Keratinocyte (primary cell): ENCODE results near the gene LYSMD2.

Source experiments
- EZH2 ChIP-seq: IDR thresholded peaks from one replicate; pipeline ENCODE4 v1.6.1; 2012; ENCODE audit warnings: inconsistent platforms, mild to moderate bottlenecking, low read length, moderate library complexity
- TF ChIP-seq, protein P1 (sequence below), 3 experiments: IDR thresholded peaks in 1 of 3; conservative IDR thresholded peaks in 1 of 3; optimal IDR thresholded peaks in 1 of 3; 2 replicates in 2 of 3; 3 replicates in 1 of 3; pipeline versions ENCODE3 to v1.5.1; 2011; ENCODE audit warnings: low read length in 3 of 3, mild to moderate bottlenecking in 3 of 3, moderate library complexity in 2 of 3, control low read depth in 1 of 3, inconsistent platforms in 1 of 3; ENCODE audit not compliant: insufficient read depth in 2 of 3; ENCODE audit errors: extremely low read depth in 1 of 3

DNA sequence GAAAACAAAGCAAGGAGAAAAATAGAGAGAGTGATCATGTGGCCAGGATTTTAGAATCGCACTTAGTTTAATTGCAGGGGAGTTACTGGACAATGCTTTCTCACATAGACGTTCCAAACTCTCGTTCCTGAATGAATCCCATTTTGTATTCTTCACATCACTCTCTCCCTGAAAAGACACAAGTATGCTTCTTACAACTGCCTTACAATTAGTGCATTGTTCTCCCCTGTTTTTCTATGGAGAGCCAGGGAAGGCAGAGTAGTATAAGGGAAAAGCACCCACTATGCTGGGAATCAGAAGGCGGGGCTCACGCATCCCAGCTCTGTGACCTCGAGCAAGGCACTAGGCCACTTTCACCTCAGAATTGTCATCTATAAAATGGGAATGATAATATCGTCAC lies 28.3 kb upstream of the LYSMD2 start:
- TF ChIP-seq EZH2, result no peak
- TF ChIP-seq, protein P1, sequence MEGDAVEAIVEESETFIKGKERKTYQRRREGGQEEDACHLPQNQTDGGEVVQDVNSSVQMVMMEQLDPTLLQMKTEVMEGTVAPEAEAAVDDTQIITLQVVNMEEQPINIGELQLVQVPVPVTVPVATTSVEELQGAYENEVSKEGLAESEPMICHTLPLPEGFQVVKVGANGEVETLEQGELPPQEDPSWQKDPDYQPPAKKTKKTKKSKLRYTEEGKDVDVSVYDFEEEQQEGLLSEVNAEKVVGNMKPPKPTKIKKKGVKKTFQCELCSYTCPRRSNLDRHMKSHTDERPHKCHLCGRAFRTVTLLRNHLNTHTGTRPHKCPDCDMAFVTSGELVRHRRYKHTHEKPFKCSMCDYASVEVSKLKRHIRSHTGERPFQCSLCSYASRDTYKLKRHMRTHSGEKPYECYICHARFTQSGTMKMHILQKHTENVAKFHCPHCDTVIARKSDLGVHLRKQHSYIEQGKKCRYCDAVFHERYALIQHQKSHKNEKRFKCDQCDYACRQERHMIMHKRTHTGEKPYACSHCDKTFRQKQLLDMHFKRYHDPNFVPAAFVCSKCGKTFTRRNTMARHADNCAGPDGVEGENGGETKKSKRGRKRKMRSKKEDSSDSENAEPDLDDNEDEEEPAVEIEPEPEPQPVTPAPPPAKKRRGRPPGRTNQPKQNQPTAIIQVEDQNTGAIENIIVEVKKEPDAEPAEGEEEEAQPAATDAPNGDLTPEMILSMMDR (optimal IDR thresholded peaks at IDR 0.05 in 1 of 3, IDR thresholded peaks at IDR 0.05 in 1 of 3, conservative IDR thresholded peaks at IDR 0.05 in 1 of 3; ENCODE audit: extremely low read depth in 1 of 3, insufficient read depth in 2 of 3, low read length in 3 of 3), result no peak
